Psoas muscle (tissue), 8 donors: ENCODE results near the gene TMED7. TPM values are rescaled to one million over a fixed set of nuclear protein-coding genes. Genes with fewer than 3 reads are reported as not detected.
A peak's percentile ranks its signal among the peaks of the same experiment; 100 is the strongest.

Experiments used
- ATAC-seq, 4 donors: fragments of 200-7000 bp; cut with Tn5 transposase; one replicate each; pipeline ENCODE4 v1.9.1; 2020; ENCODE audit warnings: moderate library complexity in 3 of 4, mild to moderate bottlenecking in 2 of 4
- DNase-seq, 2 donors: peaks; one replicate each; pipeline ENCODE4 v3.0.0-alpha.2; 2020
- H3K27ac ChIP-seq: fragments of 200-600 bp; one replicate; pipeline ENCODE4 v1.8.0; 2022
- H3K27me3 ChIP-seq, 3 donors: fragments of 200-600 bp in 1 of 3; one replicate each; pipeline versions ENCODE4 v1.6.1 to v1.8.0; 2013 to 2022; ENCODE audit warnings: low read length in 2 of 3, mild to moderate bottlenecking in 2 of 3, moderate library complexity in 1 of 3; ENCODE audit not compliant: insufficient read depth in 3 of 3
- H3K36me3 ChIP-seq, 2 donors: fragments of 200-600 bp in 1 of 2; one replicate each; pipeline versions ENCODE4 v1.6.1 to v1.8.0; 2013 to 2022; ENCODE audit warnings: low read depth in 1 of 2, mild to moderate bottlenecking in 1 of 2, moderate library complexity in 1 of 2; ENCODE audit not compliant: insufficient read depth in 1 of 2
- H3K4me1 ChIP-seq: fragments of 200-600 bp; one replicate; pipeline ENCODE4 v1.8.0; 2022
- H3K4me3 ChIP-seq: fragments of 200-600 bp; one replicate; pipeline ENCODE4 v1.8.0; 2022; ENCODE audit warnings: mild to moderate bottlenecking
- H3K9me3 ChIP-seq: fragments of 200-600 bp; one replicate; pipeline ENCODE4 v1.8.0; 2022
- CTCF ChIP-seq: fragments of 200-600 bp; IDR thresholded peaks from one replicate; pipeline ENCODE4 v1.8.0; 2022; ENCODE audit warnings: antibody characterized with exemption
- WGBS, 3 donors: extraction: QIAGEN DNeasy Blood & Tissue Kit; methylation state at CpG; one replicate each; pipeline versions ENCODE4 v1.1.6 to v1.1.7; 2013; 5-methylcytosine and 5-hydroxymethylcytosine counted together
- intact Hi-C, 2 donors: fragments of 100-400 bp; cut with DNase I; formaldehyde crosslinking; loops; one replicate each; pipeline versions ENCODE4 v1.11.0 to v1.14.2; 2022
- polyA plus RNA-seq, 3 donors: library from polyadenylated mRNA; stranded (reverse); fragments of 200-250 nt; gene quantifications; one replicate each; pipeline ENCODE4 v1.2.3, GENCODE V29; 2013
- total RNA-seq, 4 donors: library from RNA; stranded (reverse); fragmentation: NEBNext Ultra II Directional in 2 of 4; extraction: Animal tissue kit (Norgen Biotek cat#: 25700) in 2 of 4; gene quantifications; one replicate each; pipeline versions ENCODE4 v1.2.1 to v1.2.4, GENCODE V29; 2021 to 2023
- donor health status: healthy with polysubstance abuse.
- donor health status: DM: no; HTN: no; CAD: no; lungs with moderate emphysema.
- donor health status: Bipolar disorder and iron deficiency.
- donor health status: healthy.
- donor health status: DM: yes; HTN: yes; CAD: no.
- donor health status: DM: no; HTN: no; CAD: no.
- donor health status: DM: no; HTN: no; CAD: no.
- donor health status: DM: yes; HTN: yes; CAD: no.

Gene TMED7
- total and polyA plus RNA-seq, 7 donors, result 18.3 to 59.0 (median 34.2) TPM

DNA sequence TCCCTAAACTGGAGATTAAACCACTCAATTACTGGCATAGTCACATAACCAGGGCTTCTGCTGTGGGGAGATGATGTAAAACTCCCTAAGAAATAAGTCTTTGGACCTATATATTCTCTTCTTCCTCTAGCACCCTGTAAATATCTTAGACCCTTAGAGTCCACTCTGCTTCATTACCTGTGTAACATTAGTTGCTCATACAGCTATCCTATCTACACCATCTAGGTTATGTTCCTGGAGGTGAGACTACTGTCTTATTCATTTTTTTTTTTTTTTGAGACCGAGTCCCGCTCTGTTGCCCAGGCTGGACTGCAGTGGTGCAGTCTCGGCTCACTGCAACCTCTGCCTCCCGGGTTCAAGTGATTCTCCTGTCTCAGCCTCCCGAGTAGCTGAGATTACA lies 14.0 kb downstream of the TMED7 start:
- no peak overlapping the region for H3K27ac ChIP-seq
- H3K9me3 ChIP-seq, result no peaks in the 10 kb centered on the region
- intact Hi-C loops, result no loop called here
- DNase-seq (no peak), ATAC-seq (no peak)
- WGBS, 3 donors, result 85 to 94% (median 94%) methylated on average over 5 of the region's 5 CpGs
- peaks cover 0 to 43% of the 10 kb centered on the region in 2 donors for H3K36me3 ChIP-seq
- H3K4me1 ChIP-seq, result peaks cover 11% of the 10 kb centered on the region
- TF ChIP-seq CTCF, result no peak
- no peaks in the 10 kb centered on the region for H3K27me3 ChIP-seq
- no peak overlapping the region for H3K4me3 ChIP-seq

- WGBS, 3 donors, result 63 to 84% (median 75%) methylated on average over 2 of the region's 2 CpGs
- intact Hi-C loops, result no loop called here
- Histone ChIP-seq H3K27me3 (no peaks in the 10 kb centered on the region), H3K4me1 (peaks cover 16% of the 10 kb centered on the region), H3K36me3 (peaks cover 0 to 9% of the 10 kb centered on the region in 2 donors), H3K4me3 (no peak overlapping the region), H3K9me3 (no peaks in the 10 kb centered on the region), H3K27ac (peak overlapping the region; percentile 13)
- DNase-seq (no peak), ATAC-seq (peak in 3 of 4 donors; percentile 19 to 45 (median 27))
- no peak for TF ChIP-seq CTCF
Measured at GRCh38 chr5:115607935-115608334, 17.9 kb downstream of the TMED7 start.

- Histone ChIP-seq H3K36me3 (no peaks in the 10 kb centered on the region), H3K4me1 (peaks cover 27% of the 10 kb centered on the region), H3K27me3 (no peaks in the 10 kb centered on the region), H3K9me3 (no peaks in the 10 kb centered on the region), H3K27ac (no peak overlapping the region), H3K4me3 (no peak overlapping the region)
- intact Hi-C loops, result no loop called here
- DNase-seq (no peak), ATAC-seq (no peak)
- no peak for TF ChIP-seq CTCF
- WGBS, 3 donors, result 84 to 90% (median 90%) methylated on average over 3 of the region's 3 CpGs
Measured at GRCh38 chr5:115605436-115605835, 20.4 kb downstream of the TMED7 start.

- ATAC-seq, result peak; percentile 16 to 38 (median 26)
- H3K27me3 ChIP-seq, result no peaks in the 10 kb centered on the region
- peak overlapping the region; percentile 88 for H3K4me3 ChIP-seq
- no peak for DNase-seq
- TF ChIP-seq CTCF, result no peak
- WGBS, 3 donors, result 27 to 37% (median 28%) methylated on average over 11 of the region's 11 CpGs
- H3K36me3 ChIP-seq, result no peaks in the 10 kb centered on the region
- no peaks in the 10 kb centered on the region for H3K9me3 ChIP-seq
- peaks cover 52% of the 10 kb centered on the region for H3K4me1 ChIP-seq
- H3K27ac ChIP-seq, result peak overlapping the region; percentile 95
- intact Hi-C loops, result loop anchor here in 1 of 2 donors (2.0 kb wide), 1 partner anchor 22 kb away; no protein-coding TSS in a partner anchor
Measured at GRCh38 chr5:115602591-115603125, 23.2 kb downstream of the TMED7 start.
